ENCODE measurements around the gene SERPINE1.

SERPINE1 gene

DNA sequence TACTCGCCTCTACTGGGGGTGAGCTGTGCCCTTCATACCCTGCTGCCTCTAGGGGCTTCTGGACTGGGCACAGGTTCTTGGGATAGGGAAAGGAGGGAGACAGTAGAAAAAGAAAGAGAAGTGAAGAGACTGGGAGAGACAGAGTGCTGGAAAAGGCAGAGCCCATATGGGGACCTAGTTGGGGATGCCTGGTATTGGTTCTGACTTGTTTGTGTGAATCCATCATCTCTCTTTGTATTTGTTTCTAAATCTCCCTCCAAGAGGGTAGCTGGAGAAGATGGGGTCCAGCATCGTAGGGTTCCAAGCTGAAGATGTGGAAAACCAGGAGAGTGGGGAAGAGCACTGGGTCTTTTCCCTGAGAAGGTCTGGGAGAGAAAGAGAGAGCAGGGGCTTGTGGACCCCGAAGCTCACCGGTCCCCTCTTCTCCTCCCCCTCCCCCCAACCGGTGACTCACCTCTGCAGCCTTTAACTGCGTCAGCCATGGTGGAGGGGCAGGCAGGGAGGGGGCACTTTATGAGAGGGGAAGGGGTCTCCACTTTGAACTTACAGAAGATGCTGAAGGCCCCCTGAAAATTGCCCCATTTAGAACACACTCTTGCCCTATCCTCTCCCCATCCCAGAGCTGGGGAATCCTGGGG lies 41.6 kb downstream of the SERPINE1 start:
- Histone ChIP-seq H3K36me3 (ENCODE audit: control insufficient read depth in 1 of 2, insufficient read depth in 2 of 2, low read length in 2 of 2) (no peaks in the 10 kb centered on the region), H3K9me3 (ENCODE audit: control insufficient read depth in 1 of 2, low read length in 2 of 2) (no peaks in the 10 kb centered on the region), H3K4me1 (ENCODE audit: control insufficient read depth in 1 of 2, insufficient read depth in 2 of 2, low read length in 2 of 2) (peaks cover 4 to 60% of the 10 kb centered on the region in 2 donors), H3K4me3 (ENCODE audit: low read depth in 1 of 2, low read length in 2 of 2) (no peak overlapping the region), H3K27me3 (ENCODE audit: low read depth, low read length) (peaks cover 87% of the 10 kb centered on the region), H3K27ac (ENCODE audit: low read length) (no peak overlapping the region)

GRCh38 chr7:101169110-101169837 lies 42.4 kb downstream of the SERPINE1 start:
- peaks cover 4 to 53% of the 10 kb centered on the region in 2 donors for H3K4me1 ChIP-seq (ENCODE audit: control insufficient read depth in 1 of 2, insufficient read depth in 2 of 2, low read length in 2 of 2)
- H3K27ac ChIP-seq (ENCODE audit: low read length), result no peak overlapping the region
- H3K27me3 ChIP-seq (ENCODE audit: low read depth, low read length), result peaks cover 87% of the 10 kb centered on the region

DNA sequence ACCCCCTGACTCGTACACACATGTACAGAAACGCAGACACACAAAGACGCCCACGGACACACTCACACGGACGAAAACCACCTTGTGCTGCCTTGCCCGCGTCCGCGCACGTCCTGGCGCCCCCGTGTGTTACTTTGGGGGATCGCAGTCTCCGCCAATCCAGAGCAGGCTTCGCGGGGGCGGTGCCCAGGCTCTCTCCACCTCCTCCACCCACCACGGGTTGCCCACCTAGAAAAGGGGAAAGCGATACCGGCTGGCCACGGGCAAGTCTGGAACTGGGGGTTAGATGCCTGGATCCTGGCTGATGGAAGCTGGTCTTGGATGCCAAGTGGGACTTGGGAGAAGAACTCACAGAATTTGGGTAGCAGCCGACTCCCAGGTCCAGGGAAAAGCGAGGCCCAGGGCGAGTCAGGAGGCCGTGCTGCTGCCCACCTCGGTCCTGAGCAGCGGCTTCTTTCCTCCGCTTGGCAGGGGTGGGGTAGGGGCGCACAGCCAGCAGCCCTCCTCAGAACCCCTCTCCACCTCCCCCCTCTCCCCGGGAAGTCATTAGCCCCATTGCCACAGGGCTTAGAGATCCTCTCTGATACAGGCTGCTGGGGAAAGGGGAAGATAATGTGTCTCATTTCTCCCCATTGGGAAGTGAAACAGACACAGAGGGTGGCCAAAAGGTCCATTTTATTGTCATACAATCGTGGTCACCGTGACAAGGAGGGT lies 43.1 kb downstream of the SERPINE1 start:
- Histone ChIP-seq H3K4me3 (ENCODE audit: low read depth in 1 of 2, low read length in 2 of 2) (no peak overlapping the region), H3K9me3 (ENCODE audit: control insufficient read depth in 1 of 2, low read length in 2 of 2) (no peaks in the 10 kb centered on the region), H3K36me3 (ENCODE audit: control insufficient read depth in 1 of 2, insufficient read depth in 2 of 2, low read length in 2 of 2) (no peaks in the 10 kb centered on the region), H3K4me1 (ENCODE audit: control insufficient read depth in 1 of 2, insufficient read depth in 2 of 2, low read length in 2 of 2) (peaks cover 4 to 46% of the 10 kb centered on the region in 2 donors), H3K27me3 (ENCODE audit: low read depth, low read length) (peaks cover 83% of the 10 kb centered on the region), H3K27ac (ENCODE audit: low read length) (no peak overlapping the region)

More at GRCh38 chr7:101169110-101169837, 42.4 kb downstream of the SERPINE1 start:
- Histone ChIP-seq H3K9me3 (ENCODE audit: control insufficient read depth in 1 of 2, low read length in 2 of 2) (no peaks in the 10 kb centered on the region), H3K4me3 (ENCODE audit: low read depth in 1 of 2, low read length in 2 of 2) (no peak overlapping the region), H3K36me3 (ENCODE audit: control insufficient read depth in 1 of 2, insufficient read depth in 2 of 2, low read length in 2 of 2) (no peaks in the 10 kb centered on the region)

DNA sequence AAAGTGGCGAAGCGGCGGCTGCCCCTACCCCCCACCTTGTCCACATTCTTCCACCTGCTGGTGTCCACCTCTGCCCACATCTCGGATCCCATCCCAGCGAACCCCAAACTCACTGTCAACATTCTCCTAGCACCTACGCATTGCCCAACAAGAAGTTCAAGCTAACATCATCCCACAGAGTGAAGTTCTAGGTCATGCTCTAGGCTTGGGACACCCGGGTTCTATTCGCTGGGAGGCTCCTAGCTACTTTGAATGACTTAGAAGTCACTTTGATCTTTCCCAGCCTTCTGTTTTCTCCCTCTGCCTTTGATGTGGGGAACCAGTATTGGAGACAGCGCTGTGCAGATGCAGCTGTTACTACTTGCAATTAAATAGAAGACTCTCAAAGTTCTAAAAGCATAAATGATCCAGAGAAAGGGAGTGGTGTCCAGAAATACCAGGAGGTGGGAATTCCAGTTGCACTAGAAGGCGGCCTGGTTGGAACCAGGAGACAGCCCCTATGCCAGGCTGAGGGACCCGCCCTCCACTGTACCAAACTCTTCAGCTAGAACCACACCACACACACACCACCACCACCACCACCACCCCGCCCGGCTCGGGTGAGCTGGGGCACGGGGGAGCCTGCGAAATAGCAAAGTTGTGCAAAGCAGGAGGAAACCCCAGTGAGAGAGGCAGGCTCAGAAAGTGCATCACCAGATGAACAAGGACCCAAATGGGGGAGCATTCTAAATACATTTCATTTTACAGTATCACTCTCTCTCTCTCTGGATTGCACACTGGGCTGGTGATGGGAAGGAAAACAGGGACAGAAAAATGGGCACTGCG lies 43.9 kb downstream of the SERPINE1 start:
- H3K4me3 ChIP-seq (ENCODE audit: low read depth in 1 of 2, low read length in 2 of 2), result no peak overlapping the region
- H3K36me3 ChIP-seq (ENCODE audit: control insufficient read depth in 1 of 2, insufficient read depth in 2 of 2, low read length in 2 of 2), result no peaks in the 10 kb centered on the region
- H3K9me3 ChIP-seq (ENCODE audit: control insufficient read depth in 1 of 2, low read length in 2 of 2), result no peaks in the 10 kb centered on the region
- peaks cover 2 to 37% of the 10 kb centered on the region in 2 donors for H3K4me1 ChIP-seq (ENCODE audit: control insufficient read depth in 1 of 2, insufficient read depth in 2 of 2, low read length in 2 of 2)
- peaks cover 86% of the 10 kb centered on the region for H3K27me3 ChIP-seq (ENCODE audit: low read depth, low read length)
- H3K27ac ChIP-seq (ENCODE audit: low read length), result no peak overlapping the region

GRCh38 chr7:101171442-101171837 lies 44.5 kb downstream of the SERPINE1 start:
- H3K9me3 ChIP-seq (ENCODE audit: control insufficient read depth in 1 of 2, low read length in 2 of 2), result no peaks in the 10 kb centered on the region
- H3K27me3 ChIP-seq (ENCODE audit: low read depth, low read length), result peaks cover 85% of the 10 kb centered on the region
- H3K4me1 ChIP-seq (ENCODE audit: control insufficient read depth in 1 of 2, insufficient read depth in 2 of 2, low read length in 2 of 2), result peaks cover 0 to 31% of the 10 kb centered on the region in 2 donors
- H3K4me3 ChIP-seq (ENCODE audit: low read depth in 1 of 2, low read length in 2 of 2), result no peak overlapping the region
- H3K27ac ChIP-seq (ENCODE audit: low read length), result no peak overlapping the region
- H3K36me3 ChIP-seq (ENCODE audit: control insufficient read depth in 1 of 2, insufficient read depth in 2 of 2, low read length in 2 of 2), result no peaks in the 10 kb centered on the region

- Histone ChIP-seq H3K36me3 (ENCODE audit: control insufficient read depth in 1 of 2, insufficient read depth in 2 of 2, low read length in 2 of 2) (no peaks in the 10 kb centered on the region), H3K9me3 (ENCODE audit: control insufficient read depth in 1 of 2, low read length in 2 of 2) (no peaks in the 10 kb centered on the region), H3K4me1 (ENCODE audit: control insufficient read depth in 1 of 2, insufficient read depth in 2 of 2, low read length in 2 of 2) (peaks cover 0 to 28% of the 10 kb centered on the region in 2 donors), H3K4me3 (ENCODE audit: low read depth in 1 of 2, low read length in 2 of 2) (no peak overlapping the region), H3K27ac (ENCODE audit: low read length) (no peak overlapping the region), H3K27me3 (ENCODE audit: low read depth, low read length) (peaks cover 89% of the 10 kb centered on the region)
Measured at GRCh38 chr7:101172005-101172853, 45.3 kb downstream of the SERPINE1 start.

DNA sequence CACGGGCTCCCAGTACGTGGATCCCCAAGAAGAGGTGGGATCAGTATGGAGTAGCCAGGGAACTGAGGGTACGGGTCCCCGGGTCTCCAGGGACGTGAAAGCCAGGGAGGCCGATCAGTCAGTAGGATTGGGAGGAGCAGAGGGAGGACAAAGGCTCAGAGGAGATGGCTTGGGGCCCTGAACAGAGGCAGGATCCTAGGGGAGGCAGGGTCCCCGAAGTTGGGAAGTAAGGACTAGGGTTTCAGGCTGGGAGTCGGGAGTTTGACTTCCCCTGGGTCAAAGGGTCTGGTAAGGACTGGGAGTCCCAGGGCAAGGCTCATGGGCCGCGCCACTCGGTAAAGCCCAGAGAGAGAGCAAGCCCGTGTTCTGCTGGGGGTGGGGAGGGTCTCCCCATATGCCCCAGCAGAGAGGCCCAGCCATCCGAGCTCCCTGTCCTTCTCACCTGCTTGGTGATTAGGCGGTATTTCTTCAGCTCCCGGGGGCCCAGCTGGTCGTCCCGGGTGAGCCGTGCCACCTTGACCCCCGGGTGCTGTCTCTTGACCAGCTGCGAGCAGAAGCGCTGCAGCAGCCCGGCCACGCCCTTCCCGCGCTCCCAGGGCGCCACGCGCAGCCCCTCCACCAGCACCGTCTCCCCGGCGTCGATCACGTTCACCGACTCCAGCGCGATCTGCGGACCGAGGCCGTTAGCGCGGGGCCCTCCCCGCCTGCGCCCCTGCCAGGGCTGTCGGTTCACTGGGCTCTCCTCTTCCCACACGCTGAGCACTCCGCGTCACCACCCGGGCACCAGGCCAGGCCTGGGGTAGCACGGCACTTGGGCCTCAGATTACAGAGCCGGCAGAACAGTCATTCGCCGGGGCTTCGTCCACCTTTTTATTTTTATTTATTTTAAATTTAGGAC lies 46.2 kb downstream of the SERPINE1 start:
- H3K9me3 ChIP-seq (ENCODE audit: control insufficient read depth in 1 of 2, low read length in 2 of 2), result no peaks in the 10 kb centered on the region
- no peaks in the 10 kb centered on the region for H3K36me3 ChIP-seq (ENCODE audit: control insufficient read depth in 1 of 2, insufficient read depth in 2 of 2, low read length in 2 of 2)
- H3K27ac ChIP-seq (ENCODE audit: low read length), result no peak overlapping the region
- peaks cover 0 to 28% of the 10 kb centered on the region in 2 donors for H3K4me1 ChIP-seq (ENCODE audit: control insufficient read depth in 1 of 2, insufficient read depth in 2 of 2, low read length in 2 of 2)
- H3K4me3 ChIP-seq (ENCODE audit: low read depth in 1 of 2, low read length in 2 of 2), result peak overlapping the region in 1 of 2 donors; percentile 35
- peaks cover 91% of the 10 kb centered on the region for H3K27me3 ChIP-seq (ENCODE audit: low read depth, low read length)

DNA sequence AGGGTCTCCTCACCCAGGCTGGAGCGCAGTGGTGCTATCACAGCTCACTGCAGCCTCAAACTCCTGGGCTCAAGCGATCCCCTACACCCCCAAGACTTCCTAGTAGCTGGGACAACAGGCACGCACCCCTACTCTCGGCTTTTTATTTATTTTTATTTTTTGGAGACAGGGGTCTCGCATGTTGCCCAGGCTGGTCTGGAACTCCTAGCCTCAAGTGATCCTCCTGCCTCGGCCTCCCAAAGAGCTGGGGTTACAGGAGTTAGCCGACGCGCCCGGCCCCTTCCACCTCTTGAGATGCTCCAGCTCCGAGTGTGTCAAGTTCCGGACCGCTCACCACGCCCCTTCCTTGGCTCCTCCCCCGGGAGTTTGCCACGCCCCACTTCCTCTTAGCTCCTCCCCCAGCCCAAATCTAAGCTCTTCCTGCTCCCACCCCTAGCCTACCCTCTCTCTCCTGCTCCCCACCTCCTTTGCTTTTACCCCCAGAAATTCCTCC lies 46.9 kb downstream of the SERPINE1 start:
- peaks cover 0 to 29% of the 10 kb centered on the region in 2 donors for H3K4me1 ChIP-seq (ENCODE audit: control insufficient read depth in 1 of 2, insufficient read depth in 2 of 2, low read length in 2 of 2)
- H3K9me3 ChIP-seq (ENCODE audit: control insufficient read depth in 1 of 2, low read length in 2 of 2), result no peaks in the 10 kb centered on the region
- no peak overlapping the region for H3K27ac ChIP-seq (ENCODE audit: low read length)
- H3K4me3 ChIP-seq (ENCODE audit: low read depth in 1 of 2, low read length in 2 of 2), result no peak overlapping the region
- H3K36me3 ChIP-seq (ENCODE audit: control insufficient read depth in 1 of 2, insufficient read depth in 2 of 2, low read length in 2 of 2), result no peaks in the 10 kb centered on the region
- H3K27me3 ChIP-seq (ENCODE audit: low read depth, low read length), result peaks cover 88% of the 10 kb centered on the region

DNA sequence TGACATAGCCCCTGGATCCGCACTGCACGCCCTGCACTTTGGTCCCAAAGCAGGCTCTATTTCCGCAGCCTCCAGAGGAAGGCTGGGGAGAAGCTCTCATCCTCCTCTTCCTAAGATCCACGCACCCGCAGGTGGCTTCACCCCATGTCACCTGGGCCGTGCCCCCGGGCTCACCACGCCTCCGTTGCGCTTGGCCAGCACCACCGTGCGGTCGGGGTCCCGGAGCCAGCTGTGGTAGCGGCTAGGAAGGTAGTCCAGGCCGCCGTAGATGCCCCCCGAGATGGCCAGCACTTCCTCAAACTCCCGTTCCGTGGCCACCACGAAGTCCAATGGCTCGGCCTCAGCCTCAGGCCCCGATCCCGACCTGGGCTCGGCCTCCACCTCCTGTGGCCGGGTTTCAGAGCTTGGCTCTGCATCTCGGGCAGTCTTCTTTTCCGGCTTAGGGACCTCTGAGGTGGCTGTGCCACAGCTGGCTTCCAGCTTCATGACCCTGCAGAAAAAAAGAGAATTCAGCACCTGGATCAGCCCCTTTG lies 47.5 kb downstream of the SERPINE1 start:
- no peak overlapping the region for H3K27ac ChIP-seq (ENCODE audit: low read length)
- peaks cover 83% of the 10 kb centered on the region for H3K27me3 ChIP-seq (ENCODE audit: low read depth, low read length)
- H3K36me3 ChIP-seq (ENCODE audit: control insufficient read depth in 1 of 2, insufficient read depth in 2 of 2, low read length in 2 of 2), result no peaks in the 10 kb centered on the region
- no peak overlapping the region for H3K4me3 ChIP-seq (ENCODE audit: low read depth in 1 of 2, low read length in 2 of 2)
- no peaks in the 10 kb centered on the region for H3K9me3 ChIP-seq (ENCODE audit: control insufficient read depth in 1 of 2, low read length in 2 of 2)
- peaks cover 0 to 33% of the 10 kb centered on the region in 2 donors for H3K4me1 ChIP-seq (ENCODE audit: control insufficient read depth in 1 of 2, insufficient read depth in 2 of 2, low read length in 2 of 2)

All from muscle layer of duodenum (tissue), 2 donors.